Upper lobe of left lung (tissue), 4 donors: Measurements from ENCODE around the gene IL17RC.

Experiments
- EP300 ChIP-seq, 4 donors: sonication (generic); formaldehyde crosslinking; IDR thresholded peaks; one replicate each; pipeline ENCODE4 v1.5.1; 2017; ENCODE audit warnings: antibody characterized with exemption in 4 of 4, control low read depth in 2 of 4
- POLR2A ChIP-seq, 4 donors: fragments of 450-650 bp; IDR thresholded peaks; one replicate each; pipeline ENCODE4 v1.5.1; 2016 to 2017; ENCODE audit warnings: antibody characterized with exemption in 4 of 4, mild to moderate bottlenecking in 2 of 4
- POLR2AphosphoS5 ChIP-seq, 2 donors: sonication (generic); formaldehyde crosslinking; IDR thresholded peaks; one replicate each; pipeline ENCODE4 v1.5.1; 2017; ENCODE audit warnings: antibody characterized with exemption in 2 of 2
- TF ChIP-seq, protein P1 (sequence below), 6 experiments: fragments of 450-650 bp in 4 of 6; fragments of 200-600 bp in 2 of 6; sonication (generic) in 2 of 6; IDR thresholded peaks; one replicate each; pipeline ENCODE4 v1.5.1; 2016 to 2019; ENCODE audit warnings: antibody characterized with exemption in 6 of 6

GRCh38 chr3:9966841-9967240 lies 49.9 kb downstream of the IL17RC start:
- no peak for TF ChIP-seq POLR2A (IDR thresholded peaks at IDR 0.05)
- no peak for TF ChIP-seq EP300 (IDR thresholded peaks at IDR 0.05)
- TF ChIP-seq, protein P1, sequence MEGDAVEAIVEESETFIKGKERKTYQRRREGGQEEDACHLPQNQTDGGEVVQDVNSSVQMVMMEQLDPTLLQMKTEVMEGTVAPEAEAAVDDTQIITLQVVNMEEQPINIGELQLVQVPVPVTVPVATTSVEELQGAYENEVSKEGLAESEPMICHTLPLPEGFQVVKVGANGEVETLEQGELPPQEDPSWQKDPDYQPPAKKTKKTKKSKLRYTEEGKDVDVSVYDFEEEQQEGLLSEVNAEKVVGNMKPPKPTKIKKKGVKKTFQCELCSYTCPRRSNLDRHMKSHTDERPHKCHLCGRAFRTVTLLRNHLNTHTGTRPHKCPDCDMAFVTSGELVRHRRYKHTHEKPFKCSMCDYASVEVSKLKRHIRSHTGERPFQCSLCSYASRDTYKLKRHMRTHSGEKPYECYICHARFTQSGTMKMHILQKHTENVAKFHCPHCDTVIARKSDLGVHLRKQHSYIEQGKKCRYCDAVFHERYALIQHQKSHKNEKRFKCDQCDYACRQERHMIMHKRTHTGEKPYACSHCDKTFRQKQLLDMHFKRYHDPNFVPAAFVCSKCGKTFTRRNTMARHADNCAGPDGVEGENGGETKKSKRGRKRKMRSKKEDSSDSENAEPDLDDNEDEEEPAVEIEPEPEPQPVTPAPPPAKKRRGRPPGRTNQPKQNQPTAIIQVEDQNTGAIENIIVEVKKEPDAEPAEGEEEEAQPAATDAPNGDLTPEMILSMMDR (IDR thresholded peaks at IDR 0.05): no peak
- TF ChIP-seq POLR2AphosphoS5 (IDR thresholded peaks at IDR 0.05): no peak
